ACC112 (cell line): ENCODE results near the gene CCDC83.
A peak's percentile ranks its signal among the peaks of the same experiment; 100 is the strongest.
"Not testable (repeated sequence)": the region's sequence is repeated elsewhere in the genome, so short reads cannot be mapped to it uniquely, and the experiment has no call there.

ENCODE experiments used
- H2AFZ ChIP-seq: fragments of 200-600 bp; sonication (generic); one replicate; pipeline ENCODE4 v1.6.0; 2017; ENCODE audit warnings: antibody characterized with exemption, low read length; ENCODE audit not compliant: unreplicated experiment
- H3K27ac ChIP-seq: fragments of 200-600 bp; sonication (generic); 2 replicates; pipeline ENCODE4 v1.5.1; 2014; ENCODE audit warnings: low read depth, mild to moderate bottlenecking, antibody characterized with exemption, low read length, moderate library complexity
- H3K27me3 ChIP-seq: fragments of 200-600 bp; sonication (generic); 2 replicates; pipeline ENCODE4 v1.6.1; 2014; ENCODE audit warnings: mild to moderate bottlenecking, antibody characterized with exemption, low read length, moderate library complexity, mixed read lengths; ENCODE audit not compliant: insufficient read depth
- H3K36me3 ChIP-seq: fragments of 200-600 bp; sonication (generic); 2 replicates; pipeline ENCODE4 v1.6.1; 2016; ENCODE audit warnings: mild to moderate bottlenecking, antibody characterized with exemption, low read length, moderate library complexity, mixed read lengths; ENCODE audit not compliant: insufficient read depth
- H3K4me1 ChIP-seq: fragments of 200-600 bp; sonication (generic); one replicate; pipeline ENCODE4 v1.6.1; 2016; ENCODE audit warnings: low read length, mixed read lengths; ENCODE audit not compliant: insufficient read depth, unreplicated experiment, control insufficient read depth
- H3K4me3 ChIP-seq: fragments of 200-600 bp; sonication (generic); 2 replicates; pipeline ENCODE4 v1.5.1; 2014; ENCODE audit warnings: mild to moderate bottlenecking, low read depth, low read length
- H3K79me2 ChIP-seq: fragments of 200-600 bp; sonication (generic); one replicate; pipeline ENCODE4 v1.6.0; 2016; ENCODE audit warnings: low read length; ENCODE audit not compliant: control insufficient read depth, unreplicated experiment, insufficient read depth

CCDC83 gene

GRCh38 chr11:85835729-85836128 lies 19.5 kb upstream of the CCDC83 start:
- no peak overlapping the region for H2AFZ ChIP-seq
- H3K4me3 ChIP-seq = no peak overlapping the region
- H3K36me3 ChIP-seq = 0 out of 2 replicates have a peak, but pooled peaks cover 3% of the 10 kb centered on the region
- H3K79me2 ChIP-seq = no peaks in the 10 kb centered on the region
- no peaks in the 10 kb centered on the region for H3K27me3 ChIP-seq
- no peak overlapping the region for H3K27ac ChIP-seq
- no peaks in the 10 kb centered on the region for H3K4me1 ChIP-seq

GRCh38 chr11:85840932-85841331 lies 14.3 kb upstream of the CCDC83 start:
- H3K79me2 ChIP-seq, H3K4me3 ChIP-seq, H3K36me3 ChIP-seq, H3K27ac ChIP-seq, H3K27me3 ChIP-seq, H2AFZ ChIP-seq: not testable (repeated sequence)
- peaks cover 13% of the 10 kb centered on the region for H3K4me1 ChIP-seq

GRCh38 chr11:85843929-85844328 lies 11.3 kb upstream of the CCDC83 start:
- Histone ChIP-seq H3K27ac (no peak overlapping the region), H3K36me3 (no peaks in the 10 kb centered on the region), H2AFZ (no peak overlapping the region), H3K27me3 (no peaks in the 10 kb centered on the region), H3K4me1 (peaks cover 19% of the 10 kb centered on the region), H3K79me2 (no peaks in the 10 kb centered on the region), H3K4me3 (no peak overlapping the region)

- Histone ChIP-seq H3K4me3 (no peak overlapping the region), H3K36me3 (no peaks in the 10 kb centered on the region), H3K27ac (no peak overlapping the region), H3K79me2 (no peaks in the 10 kb centered on the region), H3K27me3 (no peaks in the 10 kb centered on the region), H3K4me1 (peaks cover 19% of the 10 kb centered on the region), H2AFZ (no peak overlapping the region)
These were observed 10.6 kb upstream of the CCDC83 start for GRCh38 chr11:85844439-85845123.

- no peaks in the 10 kb centered on the region for H3K36me3 ChIP-seq
- no peaks in the 10 kb centered on the region for H3K79me2 ChIP-seq
- no peak overlapping the region for H3K27ac ChIP-seq
- no peak overlapping the region for H3K4me3 ChIP-seq
- no peak overlapping the region for H2AFZ ChIP-seq
- H3K4me1 ChIP-seq = peaks cover 19% of the 10 kb centered on the region
- no peaks in the 10 kb centered on the region for H3K27me3 ChIP-seq
These were observed 10.0 kb upstream of the CCDC83 start for GRCh38 chr11:85845124-85845631.

- peaks cover 7% of the 10 kb centered on the region for H3K36me3 ChIP-seq
- H3K27ac ChIP-seq = no peak overlapping the region
- H3K4me1 ChIP-seq = peaks cover 19% of the 10 kb centered on the region
- H3K79me2 ChIP-seq = no peaks in the 10 kb centered on the region
- H2AFZ ChIP-seq = no peak overlapping the region
- no peaks in the 10 kb centered on the region for H3K27me3 ChIP-seq
- no peak overlapping the region for H3K4me3 ChIP-seq
These were observed 7.7 kb upstream of the CCDC83 start for GRCh38 chr11:85847436-85847835.

GRCh38 chr11:85848006-85848405 lies 7.2 kb upstream of the CCDC83 start:
- no peak overlapping the region for H3K27ac ChIP-seq
- H3K4me3 ChIP-seq = no peak overlapping the region
- H3K36me3 ChIP-seq = peaks cover 7% of the 10 kb centered on the region
- H2AFZ ChIP-seq = no peak overlapping the region
- peaks cover 19% of the 10 kb centered on the region for H3K4me1 ChIP-seq
- H3K79me2 ChIP-seq = no peaks in the 10 kb centered on the region
- no peaks in the 10 kb centered on the region for H3K27me3 ChIP-seq

GRCh38 chr11:85848556-85848955 lies 6.6 kb upstream of the CCDC83 start:
- H2AFZ ChIP-seq = no peak overlapping the region
- H3K4me1 ChIP-seq = peaks cover 19% of the 10 kb centered on the region
- H3K36me3 ChIP-seq = peaks cover 7% of the 10 kb centered on the region
- H3K27me3 ChIP-seq = no peaks in the 10 kb centered on the region
- H3K27ac ChIP-seq = no peak overlapping the region
- no peaks in the 10 kb centered on the region for H3K79me2 ChIP-seq
- no peak overlapping the region for H3K4me3 ChIP-seq

- H3K4me1 ChIP-seq = peaks cover 13% of the 10 kb centered on the region
- not testable (repeated sequence) for H3K4me3 ChIP-seq, H3K27me3 ChIP-seq, H2AFZ ChIP-seq, H3K36me3 ChIP-seq, H3K27ac ChIP-seq, H3K79me2 ChIP-seq
These were observed 2.4 kb upstream of the CCDC83 start for GRCh38 chr11:85852754-85853153.

- H3K4me1 ChIP-seq = peaks cover 10% of the 10 kb centered on the region
- not testable (repeated sequence) for H3K36me3 ChIP-seq, H3K27ac ChIP-seq, H3K4me3 ChIP-seq, H2AFZ ChIP-seq, H3K79me2 ChIP-seq, H3K27me3 ChIP-seq
These were observed 1.6 kb upstream of the CCDC83 start for GRCh38 chr11:85853541-85853940.

GRCh38 chr11:85854212-85854556 lies 999 bp upstream of the CCDC83 start:
- peaks cover 7% of the 10 kb centered on the region for H3K36me3 ChIP-seq
- H3K4me1 ChIP-seq = peaks cover 7% of the 10 kb centered on the region
- H3K27ac ChIP-seq = peak overlapping the region; percentile 8; the same call in 1 of the 2 replicates
- no peaks in the 10 kb centered on the region for H3K79me2 ChIP-seq
- H2AFZ ChIP-seq = peak overlapping the region; percentile 71
- no peaks in the 10 kb centered on the region for H3K27me3 ChIP-seq
- peak overlapping the region; percentile 78 for H3K4me3 ChIP-seq
